Choroid plexus epithelial cell (primary cell): ENCODE measurements around the gene MORC2.

ENCODE experiments used
- DNase-seq: peaks from one replicate; pipeline ENCODE4 v3.0.0-alpha.2; 2010; ENCODE audit warnings: low read depth
- H3K4me3 ChIP-seq: 2 replicates; pipeline ENCODE4 v1.5.1; 2011; ENCODE audit warnings: low read depth, mild to moderate bottlenecking, control low read depth, low read length, moderate library complexity
- CTCF ChIP-seq: conservative IDR thresholded peaks from 2 replicates; pipeline ENCODE4 v1.5.1; 2011; ENCODE audit warnings: low read depth, mild to moderate bottlenecking, control low read depth, inconsistent platforms, low read length, moderate library complexity

Gene MORC2

GRCh38 chr22:30923168-30923900, 45.2 kb downstream of the MORC2 start:
- no peak for DNase-seq
- H3K4me3 ChIP-seq: no peak overlapping the region
- no peak for TF ChIP-seq CTCF

GRCh38 chr22:30922151-30922611, 46.4 kb downstream of the MORC2 start:
- H3K4me3 ChIP-seq: peak overlapping the region; percentile 43
- peak; percentile 45 for DNase-seq
- TF ChIP-seq CTCF: no peak

GRCh38 chr22:30921108-30921507, 47.5 kb downstream of the MORC2 start:
- TF ChIP-seq CTCF: no peak
- H3K4me3 ChIP-seq: no peak overlapping the region
- DNase-seq: no peak

- peak; percentile 73 for DNase-seq
- peak; percentile 89 for TF ChIP-seq CTCF
- no peak overlapping the region for H3K4me3 ChIP-seq
These were observed 48.2 kb downstream of the MORC2 start for GRCh38 chr22:30920407-30920806.

GRCh38 chr22:30919973-30920372, 48.6 kb downstream of the MORC2 start:
- no peak for TF ChIP-seq CTCF

GRCh38 chr22:30918761-30919160, 49.8 kb downstream of the MORC2 start:
- no peak for TF ChIP-seq CTCF
- H3K4me3 ChIP-seq: no peak overlapping the region
- DNase-seq: no peak

More at GRCh38 chr22:30919973-30920372, 48.6 kb downstream of the MORC2 start:
- H3K4me3 ChIP-seq: no peak overlapping the region
- DNase-seq: no peak

- TF ChIP-seq CTCF: no peak
- no peak overlapping the region for H3K4me3 ChIP-seq
- DNase-seq: no peak
These were observed 58.2 kb downstream of the MORC2 start for GRCh38 chr22:30910358-30910757.
